Measurements from ENCODE around the gene FAM83F.
"Not testable (repeated sequence)": the region's sequence is repeated elsewhere in the genome, so short reads cannot be mapped to it uniquely, and the experiment has no call there.

The FAM83F gene

DNA sequence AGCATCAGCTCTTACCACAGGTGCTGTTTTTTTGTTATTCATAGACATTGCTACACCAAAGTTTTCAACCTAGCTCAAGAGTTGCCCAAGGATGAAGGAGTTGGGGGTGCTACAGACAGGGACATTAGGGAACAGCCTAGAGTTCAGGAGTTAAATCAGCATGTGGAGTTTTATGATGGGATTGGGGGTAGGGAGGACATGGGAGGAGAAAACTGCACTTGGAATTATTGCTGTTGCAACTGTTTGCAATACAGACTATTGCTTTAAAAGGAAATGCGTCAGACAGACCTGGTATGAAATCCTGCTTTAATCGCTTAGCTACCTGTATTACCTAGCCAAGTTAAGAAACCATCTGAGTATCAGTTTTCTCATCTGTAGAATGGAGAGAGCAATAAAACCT lies 28.3 kb upstream of the FAM83F start:
- FAIRE-seq, result no peak

DNA sequence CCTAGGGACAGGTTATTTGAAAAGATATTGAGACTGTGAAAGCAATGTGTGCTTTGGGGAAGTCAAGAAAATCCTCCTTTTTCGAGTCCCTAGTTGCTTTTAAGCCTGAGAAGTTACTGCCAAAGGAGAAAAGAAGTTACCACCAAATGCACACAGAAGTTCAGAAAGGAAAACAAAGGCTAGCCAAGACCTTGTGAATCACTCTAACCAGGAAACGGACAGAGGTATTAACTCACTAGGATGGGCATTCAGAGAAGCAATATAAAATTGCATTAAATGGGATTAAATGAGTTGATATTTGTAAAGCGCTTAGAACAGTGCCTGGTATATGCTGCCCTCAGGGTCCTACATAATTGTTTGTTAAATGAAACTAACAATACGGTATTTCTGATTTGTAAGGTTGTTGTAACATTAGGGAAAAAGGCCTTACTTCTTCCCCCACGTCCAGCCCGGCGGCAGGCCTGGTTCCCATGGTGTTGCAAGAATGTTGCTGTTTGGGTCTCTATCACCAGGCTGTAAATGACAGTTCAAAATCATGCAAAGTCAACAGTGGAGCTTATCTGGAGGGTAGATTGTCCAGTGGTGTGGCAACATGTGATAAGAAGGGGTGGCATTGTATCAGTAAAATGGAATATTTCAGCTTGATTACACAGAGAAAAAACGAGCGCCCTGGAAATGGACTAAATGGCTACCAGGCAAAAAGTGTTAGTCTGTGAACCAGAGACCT lies 27.5 kb upstream of the FAM83F start:
- FAIRE-seq, result no peak

DNA sequence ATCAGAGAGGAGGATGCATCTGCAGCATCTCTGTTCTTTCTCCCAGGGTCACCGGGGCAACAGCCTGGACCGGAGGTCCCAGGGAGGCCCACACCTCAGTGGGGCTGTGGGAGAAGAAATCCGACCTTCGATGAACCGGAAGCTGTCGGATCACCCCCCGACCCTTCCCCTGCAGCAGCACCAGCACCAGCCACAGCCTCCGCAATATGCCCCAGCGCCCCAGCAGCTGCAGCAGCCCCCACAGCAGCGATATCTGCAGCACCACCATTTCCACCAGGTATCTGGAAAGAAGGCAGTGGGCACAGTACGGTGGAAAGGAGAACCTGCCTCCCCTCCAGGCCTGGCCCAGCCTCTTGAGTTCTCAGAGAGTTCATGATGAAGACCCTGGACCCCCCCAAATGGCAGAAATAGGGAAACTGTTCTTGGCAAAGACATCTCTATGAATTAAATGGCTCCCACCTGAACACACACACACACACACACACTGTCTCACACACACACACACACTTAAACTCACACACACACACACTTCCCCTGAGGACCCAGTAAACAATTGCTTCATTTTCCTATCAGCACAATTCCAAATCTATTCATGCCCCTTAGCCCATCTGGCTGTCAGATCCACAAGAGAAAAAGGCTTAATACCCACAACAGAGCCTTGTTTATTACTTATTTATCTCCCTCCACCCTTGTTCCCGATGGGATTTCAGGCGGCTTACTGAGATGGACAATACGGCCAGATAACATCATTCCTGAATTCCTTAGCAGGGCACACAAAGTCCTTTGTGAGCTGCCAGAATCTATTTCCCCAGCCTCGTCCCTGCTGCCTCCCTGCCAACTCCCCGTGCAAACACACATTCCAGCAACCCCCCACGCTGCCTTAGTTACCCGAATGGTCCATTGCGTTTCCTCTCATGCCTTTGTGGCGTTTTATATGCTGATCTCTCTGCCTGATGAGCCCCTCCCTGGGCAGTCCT lies 26.5 kb upstream of the FAM83F start:
- no peak for FAIRE-seq

DNA sequence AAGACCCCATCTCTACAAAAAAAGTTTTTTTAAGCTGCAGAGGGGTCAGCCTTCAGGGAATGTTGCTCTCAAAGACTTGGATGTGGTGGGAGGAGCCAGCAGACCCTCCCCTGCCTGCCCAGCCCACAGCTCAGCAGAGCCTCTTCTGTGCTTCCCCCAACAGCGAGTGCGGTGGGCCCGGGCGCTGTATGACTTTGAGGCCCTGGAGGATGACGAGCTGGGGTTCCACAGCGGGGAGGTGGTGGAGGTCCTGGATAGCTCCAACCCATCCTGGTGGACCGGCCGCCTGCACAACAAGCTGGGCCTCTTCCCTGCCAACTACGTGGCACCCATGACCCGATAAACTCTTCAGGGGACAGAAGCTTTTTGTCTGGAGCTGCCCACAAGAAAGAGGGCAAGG lies 24.0 kb upstream of the FAM83F start:
- FAIRE-seq, result no peak

DNA sequence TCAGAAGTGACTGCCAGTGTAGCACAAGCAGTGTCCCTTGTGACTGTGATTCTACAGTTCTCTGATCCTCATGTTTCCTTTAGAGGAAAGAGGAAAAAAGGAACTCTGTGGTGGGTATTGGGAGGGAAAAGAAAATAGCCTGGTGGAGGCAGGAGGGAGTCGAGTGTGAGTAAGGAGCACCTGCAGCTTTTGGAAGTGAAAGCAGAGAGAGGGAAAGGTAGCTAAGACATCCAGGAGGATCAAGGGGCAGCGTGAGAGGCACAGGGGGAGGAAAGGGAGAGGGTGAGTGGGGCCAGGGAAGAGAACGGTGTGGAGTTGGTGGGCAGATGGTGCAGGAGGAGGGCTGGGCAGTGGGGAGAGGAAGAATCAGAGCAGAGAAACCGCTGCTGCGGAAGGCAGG lies 22.1 kb upstream of the FAM83F start:
- FAIRE-seq, result no peak

DNA sequence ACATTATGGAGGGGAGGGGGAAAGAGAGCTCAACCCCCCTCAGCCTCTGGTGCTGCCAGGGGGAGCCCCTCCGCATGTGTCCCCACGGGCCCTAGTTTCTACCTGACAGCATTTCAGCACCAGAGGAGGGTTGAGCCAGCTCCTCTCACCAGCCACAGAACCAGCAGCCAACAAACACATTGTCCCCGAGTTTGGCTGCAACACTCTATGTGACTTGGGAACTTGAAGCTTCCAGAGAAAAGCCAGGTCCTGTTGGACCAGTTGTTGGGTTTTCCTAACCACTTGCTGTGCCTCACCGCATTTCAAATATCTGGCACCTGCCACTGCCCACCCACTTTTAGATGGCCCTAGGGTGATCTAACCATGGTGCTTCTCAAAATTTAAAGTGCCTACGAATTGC lies 21.1 kb upstream of the FAM83F start:
- no peak for FAIRE-seq

DNA sequence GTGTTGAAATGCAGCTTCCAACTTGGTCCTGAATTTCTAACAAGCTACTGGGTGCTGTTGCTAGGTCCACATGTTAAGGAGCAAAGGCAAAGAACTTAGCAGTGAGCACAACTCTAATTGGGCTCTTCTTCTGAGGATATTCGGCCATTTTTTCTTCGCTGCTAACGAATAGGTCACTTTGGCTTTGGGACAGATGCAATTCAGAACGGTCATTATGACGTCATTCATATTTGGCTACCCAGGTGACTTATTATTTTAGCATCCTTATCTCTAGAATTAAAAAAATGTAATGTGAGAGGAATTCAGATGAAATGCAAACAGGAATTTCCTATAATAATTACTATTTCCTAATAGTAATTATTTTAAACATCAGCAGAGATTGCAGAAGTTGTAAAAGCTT lies 20.7 kb upstream of the FAM83F start:
- FAIRE-seq, result no peak

DNA sequence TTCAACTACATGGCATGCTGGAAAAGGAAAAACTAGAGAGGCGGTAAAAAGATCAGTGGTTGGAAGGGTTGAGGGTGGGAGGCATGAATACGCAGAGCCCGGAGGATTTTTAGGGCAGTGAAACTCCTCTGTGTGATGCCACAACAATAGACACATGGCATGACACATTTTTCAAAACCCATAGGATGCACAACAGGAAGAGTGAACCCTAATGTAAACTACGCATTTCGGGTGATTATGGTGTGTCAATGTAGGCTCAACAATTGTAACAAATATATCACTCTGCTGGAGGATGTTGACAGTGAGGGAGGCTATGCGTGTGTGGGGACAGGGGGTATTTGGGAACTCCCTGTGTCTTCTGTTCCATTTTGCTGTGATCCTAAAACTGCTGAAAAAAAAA lies 15.7 kb upstream of the FAM83F start:
- no peak for FAIRE-seq

DNA sequence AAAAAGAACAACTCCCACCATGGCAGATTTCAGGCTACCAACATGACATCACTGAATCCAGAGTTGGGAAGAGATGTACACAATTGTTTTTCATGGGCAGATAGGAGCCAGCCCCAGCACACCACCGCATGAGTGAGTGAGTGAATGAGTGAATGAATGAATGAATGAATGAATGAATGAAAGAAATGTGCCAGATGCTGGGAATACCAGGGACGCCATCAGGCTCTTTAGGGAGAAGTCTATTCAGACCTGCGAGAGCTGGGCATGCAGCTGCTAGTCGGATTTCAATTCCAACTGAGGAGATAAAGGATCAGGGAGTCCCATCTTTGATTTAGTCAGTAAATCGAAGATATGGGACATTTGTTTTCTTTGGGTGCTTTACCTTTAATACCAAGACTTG lies 15.3 kb upstream of the FAM83F start:
- no peak for FAIRE-seq

DNA sequence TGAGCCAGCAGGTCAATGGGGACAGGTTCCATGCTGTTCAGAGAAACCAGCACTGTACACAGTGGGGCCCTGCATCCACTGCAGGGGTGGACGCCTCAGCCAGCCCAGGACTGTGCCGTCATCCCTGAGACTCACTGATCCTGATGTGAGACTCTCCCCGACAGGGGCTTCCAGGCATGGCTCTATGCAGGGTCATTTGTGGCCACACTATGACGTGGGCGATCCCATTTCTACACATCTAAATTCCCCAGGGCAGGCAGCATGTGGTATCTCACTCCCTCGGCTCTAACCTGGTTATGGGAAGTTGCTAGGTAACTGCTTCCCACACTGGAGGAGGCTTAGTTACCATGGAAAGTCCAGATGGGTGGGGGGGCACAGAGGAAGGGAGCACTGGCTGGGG lies 14.2 kb upstream of the FAM83F start:
- no peak for FAIRE-seq

DNA sequence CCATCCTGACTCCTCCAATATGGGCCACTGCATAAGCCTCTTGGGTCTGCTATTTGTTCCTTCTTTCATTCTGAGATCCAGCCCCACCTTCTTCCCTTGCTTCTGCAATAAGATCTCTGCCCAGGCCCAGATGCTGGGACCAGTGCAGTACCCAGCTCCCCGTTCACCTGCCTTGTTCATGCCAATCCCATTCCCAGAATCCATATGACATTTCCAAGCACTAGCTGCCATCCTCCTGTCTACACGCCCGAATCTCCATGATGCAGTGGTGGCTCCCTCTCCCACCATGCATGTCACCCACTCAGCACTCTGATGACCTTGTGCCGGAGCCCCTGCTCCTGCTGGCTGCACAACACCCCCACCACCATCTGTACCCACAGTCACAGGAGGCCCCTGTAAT lies 11.4 kb upstream of the FAM83F start:
- no peak for FAIRE-seq

DNA sequence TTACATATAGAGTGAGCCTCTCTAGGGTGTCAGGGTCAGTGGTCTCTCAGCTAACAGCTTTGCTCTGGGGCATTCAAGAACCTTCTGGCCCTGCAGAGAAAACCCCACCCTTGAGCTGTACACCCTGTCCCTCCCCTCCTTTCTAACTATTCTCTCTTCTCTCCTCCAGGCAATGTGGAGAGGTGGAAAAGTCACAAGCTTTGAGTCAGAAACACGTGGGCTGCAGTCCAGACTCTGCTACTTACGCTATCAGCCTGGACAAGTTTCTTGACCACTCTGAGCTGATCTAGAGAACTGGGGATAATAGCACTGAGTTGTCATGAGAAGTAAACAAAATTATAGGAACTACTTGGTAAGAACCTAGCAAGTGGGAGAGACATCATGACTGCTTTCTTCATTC lies 10.7 kb upstream of the FAM83F start:
- FAIRE-seq, result no peak

DNA sequence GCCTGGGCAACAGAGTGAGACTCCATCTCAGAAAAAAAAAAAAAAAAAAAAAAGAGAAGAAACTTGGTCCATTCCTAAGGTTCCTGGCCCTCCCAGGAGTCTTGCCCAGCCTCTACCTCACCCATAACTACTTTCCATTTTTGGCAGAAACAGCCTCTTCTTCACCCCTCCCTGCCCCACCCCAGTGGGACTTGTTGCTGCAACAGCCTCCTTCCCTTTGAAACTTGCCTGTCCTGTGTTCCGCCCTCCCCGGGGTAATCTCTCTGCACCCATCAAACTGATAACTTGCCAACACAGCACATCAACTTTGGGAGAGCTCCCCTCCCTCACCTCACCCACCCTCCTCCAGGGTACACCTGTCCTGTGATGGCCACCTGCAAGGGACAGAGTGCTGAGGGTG lies 10.0 kb upstream of the FAM83F start:
- FAIRE-seq, result no peak

DNA sequence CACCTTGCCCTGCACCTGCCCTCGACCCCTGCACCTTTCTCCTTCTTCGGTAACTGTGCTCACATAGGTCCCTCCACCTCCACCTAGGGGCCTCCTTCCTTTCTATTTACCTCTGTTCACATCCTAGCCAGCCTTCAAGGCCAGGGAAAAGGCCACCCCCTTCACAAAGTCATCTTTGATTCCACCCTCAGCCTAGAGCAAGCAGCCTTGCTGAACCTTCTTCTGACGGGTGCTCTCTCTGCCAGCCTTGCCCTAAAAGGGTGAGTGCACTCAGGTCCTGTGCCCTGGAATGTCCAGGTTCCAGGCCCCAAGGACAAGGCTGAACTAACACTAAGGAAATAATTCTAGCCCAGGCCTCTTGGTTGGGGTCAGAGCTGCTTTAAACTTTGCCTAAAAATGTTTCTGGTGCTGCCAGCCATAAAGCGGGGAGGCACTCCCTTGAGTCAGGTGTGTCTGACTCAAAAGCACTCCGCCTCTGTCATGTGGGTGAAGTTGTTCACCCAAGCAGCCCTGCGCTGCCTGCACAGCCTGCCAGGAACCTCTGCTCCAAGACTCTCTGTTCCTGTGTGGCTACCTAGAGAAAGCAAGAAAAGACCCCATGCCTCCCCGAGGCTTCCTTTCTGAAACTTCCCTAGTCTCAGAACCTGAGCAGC lies 9.2 kb upstream of the FAM83F start:
- FAIRE-seq, result no peak

DNA sequence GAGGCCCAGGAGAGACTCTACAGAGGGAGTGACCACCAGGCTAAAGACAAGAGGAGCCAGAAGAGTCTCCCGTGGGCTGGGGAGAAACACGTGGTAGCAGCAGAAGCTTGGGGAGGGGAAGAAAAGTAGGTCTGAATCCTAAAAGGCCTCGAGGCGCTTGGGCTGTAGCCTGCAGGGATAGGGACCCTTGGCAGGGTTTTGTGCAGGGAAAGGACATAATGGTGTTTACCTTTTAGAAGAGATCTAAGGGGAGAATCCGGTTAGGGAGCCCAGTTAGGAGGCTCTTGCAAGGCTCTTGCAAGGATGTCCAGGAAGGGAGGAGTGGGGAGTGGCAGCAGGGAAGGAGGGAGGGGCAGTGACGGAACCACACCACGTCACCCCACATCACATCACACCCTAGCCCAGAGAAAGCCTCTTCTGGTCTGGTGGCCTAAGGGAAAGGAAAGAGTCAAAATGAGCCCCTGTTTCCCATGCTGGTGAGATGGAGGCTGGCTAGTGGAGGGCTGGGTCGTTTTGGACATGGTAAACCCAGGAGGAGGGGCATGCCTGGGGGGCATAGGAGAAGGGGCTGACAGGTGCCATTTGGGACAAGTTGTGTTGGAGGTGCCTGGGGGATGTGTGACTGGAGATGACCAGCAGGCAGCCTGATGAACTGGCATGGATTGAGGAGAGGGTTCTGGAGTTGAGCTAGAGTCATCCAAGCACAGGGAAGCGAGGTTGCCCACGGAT lies 6.2 kb upstream of the FAM83F start:
- no peak for FAIRE-seq

DNA sequence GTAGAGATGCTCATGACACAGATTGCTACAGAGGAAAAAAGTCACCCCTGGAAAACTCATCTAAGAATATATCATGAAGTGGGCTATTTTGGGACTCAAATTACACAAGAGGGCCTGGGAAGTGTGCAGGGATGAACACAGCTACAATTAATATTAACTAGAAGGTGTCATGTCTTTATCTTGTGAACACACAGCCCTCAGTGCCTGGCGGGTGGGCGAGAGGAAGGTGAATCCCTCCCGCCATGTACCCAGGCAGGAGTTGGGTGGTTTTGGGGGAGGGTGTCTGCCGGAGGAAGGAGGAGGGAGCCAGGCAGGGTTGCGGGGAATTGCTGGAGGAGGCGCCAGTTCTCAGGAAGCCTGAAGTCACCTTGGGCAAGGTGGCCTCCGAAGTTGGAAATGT lies 5.1 kb upstream of the FAM83F start:
- FAIRE-seq, result no peak

DNA sequence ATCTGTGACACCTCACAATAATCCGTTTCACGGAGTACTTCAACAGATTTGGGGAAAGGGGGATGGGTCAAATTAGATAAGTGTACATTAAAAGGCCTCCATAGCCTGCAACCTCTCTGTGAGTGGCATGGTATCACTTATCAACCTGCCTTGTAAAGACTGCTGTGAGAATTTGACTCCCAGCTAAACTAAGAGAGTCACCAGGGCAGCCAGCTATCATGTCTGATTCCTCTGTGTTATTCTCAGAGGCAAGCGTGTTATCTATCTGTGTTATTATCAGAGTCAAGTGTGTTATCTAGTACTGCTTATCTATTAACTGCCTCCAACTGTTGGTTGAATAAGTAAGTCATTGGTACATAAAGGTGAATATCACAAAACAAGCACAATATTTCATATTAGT lies 4.1 kb upstream of the FAM83F start:
- FAIRE-seq, result no peak

DNA sequence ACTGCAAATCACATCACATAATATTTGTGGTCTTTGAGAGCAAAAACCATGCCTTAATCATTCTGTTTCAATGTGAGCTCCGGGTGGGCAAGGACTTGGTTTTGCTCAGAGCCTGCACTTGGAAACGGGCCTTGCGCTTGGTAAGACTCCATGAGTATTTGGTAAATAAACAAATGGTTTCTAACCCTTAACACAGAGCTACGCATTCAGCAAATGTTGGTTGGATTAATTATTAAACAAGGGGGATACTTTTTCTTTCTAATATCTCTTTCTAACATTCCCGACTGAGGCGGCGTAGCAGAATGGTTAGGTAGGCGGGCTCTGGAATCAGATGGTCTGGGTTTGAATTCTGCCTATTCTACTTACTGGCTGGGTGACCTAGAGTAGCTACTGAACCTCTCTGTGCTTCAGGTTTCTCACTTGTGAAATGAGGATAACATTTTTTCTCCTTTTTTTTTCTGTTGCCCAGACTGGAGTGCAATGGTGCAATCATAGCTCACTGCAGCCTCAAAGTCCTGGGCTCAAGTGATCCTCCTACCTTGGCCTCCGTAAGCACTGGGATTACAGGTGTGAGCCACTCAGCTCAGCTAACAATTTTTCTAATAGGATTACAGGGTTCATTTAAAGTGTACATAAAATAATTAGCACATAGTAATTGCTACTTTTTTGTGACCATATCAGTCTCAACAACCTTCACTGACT lies 3.4 kb upstream of the FAM83F start:
- no peak for FAIRE-seq

DNA sequence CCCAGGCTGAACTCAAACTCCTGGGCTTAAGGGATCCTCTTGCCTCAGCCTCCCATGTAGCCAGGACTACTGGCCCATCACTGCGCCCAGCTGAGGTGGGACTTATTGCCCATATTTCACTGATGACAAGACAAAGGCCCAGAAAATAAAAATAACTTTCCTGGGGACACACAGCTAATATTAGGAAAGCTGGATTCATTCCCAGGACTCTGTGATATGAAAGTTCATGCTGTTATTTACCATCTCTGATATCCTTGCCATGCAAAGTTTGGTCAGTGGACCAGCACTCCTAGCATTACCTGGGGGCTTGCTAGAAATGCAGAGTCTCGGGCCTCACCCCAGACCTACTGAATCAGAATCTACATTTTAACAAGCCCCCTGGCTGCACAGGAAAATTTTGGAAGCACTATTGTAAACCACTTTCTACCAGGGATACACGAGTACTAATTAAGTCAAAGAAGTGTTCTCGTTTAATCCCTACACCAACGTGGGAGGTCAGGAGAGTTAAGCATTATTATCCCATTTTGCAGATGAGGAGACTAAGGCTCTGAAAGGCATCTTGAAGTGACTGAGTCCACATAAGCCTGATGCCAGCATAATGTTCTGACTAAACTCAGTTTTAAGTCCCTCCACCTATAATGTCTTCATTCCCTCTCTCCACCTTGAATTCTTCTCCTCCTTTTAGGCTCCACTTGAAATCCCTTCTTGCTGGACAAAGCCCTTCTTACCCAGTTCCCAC lies 2.5 kb upstream of the FAM83F start:
- no peak for FAIRE-seq

DNA sequence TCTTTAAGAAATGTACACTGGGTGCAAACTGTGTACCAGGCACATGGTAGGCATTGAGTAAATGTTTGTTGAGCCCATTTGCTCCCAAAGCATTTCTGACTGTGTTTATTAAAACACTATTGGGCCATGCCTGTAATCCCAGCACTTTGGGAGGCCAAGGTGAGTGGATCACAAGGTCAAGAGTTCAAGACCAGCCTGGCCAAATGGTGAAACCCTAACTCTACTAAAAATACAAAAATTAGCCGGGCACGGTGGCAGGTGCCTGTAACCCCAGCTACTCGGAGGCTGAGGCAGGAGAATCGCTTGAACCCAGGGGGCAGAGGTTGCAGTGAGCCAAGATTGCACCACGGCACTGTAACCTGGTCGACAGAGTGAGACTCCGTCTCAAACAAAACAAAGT lies 1.9 kb upstream of the FAM83F start:
- not testable (repeated sequence) for FAIRE-seq

DNA sequence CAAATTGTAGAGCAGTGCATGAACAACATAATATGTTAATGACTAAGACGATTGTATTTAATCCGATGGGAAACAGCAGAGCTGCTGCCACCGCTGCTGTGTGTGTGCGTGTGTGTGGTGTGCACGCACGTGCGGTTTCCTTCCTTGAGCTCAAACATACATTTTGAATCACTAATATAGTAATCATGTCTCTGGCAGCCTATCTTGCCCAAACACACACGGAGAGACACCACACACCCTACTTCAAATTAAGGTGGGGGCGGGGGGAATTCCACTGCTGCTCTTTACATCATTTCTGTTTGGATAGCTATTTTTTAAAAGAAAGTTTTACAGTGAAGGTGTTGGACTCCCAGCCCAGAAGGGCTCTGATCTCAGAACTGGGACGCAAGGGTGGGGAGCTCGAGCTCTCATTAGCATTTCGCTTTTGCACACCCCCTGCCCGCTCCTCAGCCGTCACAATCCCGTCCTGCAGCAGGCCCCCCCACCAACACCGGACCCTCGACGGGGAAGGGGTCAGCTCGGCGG lies 651 bp upstream of the FAM83F start:
- FAIRE-seq, result no peak
